Measurements from ENCODE around the gene HBP1.

Gene HBP1

DNA sequence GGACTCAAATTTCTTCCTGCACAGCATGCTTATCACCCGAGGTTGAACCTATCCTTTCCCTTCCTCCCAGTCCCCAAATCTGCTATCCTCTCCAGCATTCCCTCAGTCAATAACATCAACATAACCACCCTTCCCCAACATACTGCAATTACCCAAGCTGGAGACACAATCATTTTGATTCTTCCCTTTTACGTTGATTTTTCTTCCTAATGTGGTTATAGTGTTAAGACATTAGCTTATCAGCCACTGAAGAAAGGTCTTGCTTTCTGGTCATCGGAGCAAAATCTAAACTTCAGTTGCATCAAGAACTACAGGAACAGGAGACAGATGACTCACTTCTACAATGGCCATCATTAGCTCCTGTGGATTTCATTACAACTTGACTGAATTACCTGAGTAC lies 3.5 kb upstream of the HBP1 start (continued):
- no peak for TF ChIP-seq CREB5 (CRISPR knock-in tag; IDR thresholded peaks at IDR 0.05; ENCODE audit: low read depth)

- no peak for ATAC-seq
- TF ChIP-seq ZNF8 (CRISPR knock-in tag; IDR thresholded peaks at IDR 0.05) (no peak), BACH2 (CRISPR knock-in tag; IDR thresholded peaks at IDR 0.05; ENCODE audit: borderline replicate concordance) (no peak), TCF4 (CRISPR knock-in tag; IDR thresholded peaks at IDR 0.05; ENCODE audit: borderline replicate concordance) (no peak), ARNTL (CRISPR knock-in tag; IDR thresholded peaks at IDR 0.05; ENCODE audit: borderline replicate concordance, low read depth) (no peak), ESRRG (CRISPR knock-in tag; IDR thresholded peaks at IDR 0.05) (no peak), ISL1 (CRISPR knock-in tag; IDR thresholded peaks at IDR 0.05) (no peak), PPARA (CRISPR knock-in tag; IDR thresholded peaks at IDR 0.05; ENCODE audit: borderline replicate concordance) (no peak)
- TF ChIP-seq, protein P1, sequence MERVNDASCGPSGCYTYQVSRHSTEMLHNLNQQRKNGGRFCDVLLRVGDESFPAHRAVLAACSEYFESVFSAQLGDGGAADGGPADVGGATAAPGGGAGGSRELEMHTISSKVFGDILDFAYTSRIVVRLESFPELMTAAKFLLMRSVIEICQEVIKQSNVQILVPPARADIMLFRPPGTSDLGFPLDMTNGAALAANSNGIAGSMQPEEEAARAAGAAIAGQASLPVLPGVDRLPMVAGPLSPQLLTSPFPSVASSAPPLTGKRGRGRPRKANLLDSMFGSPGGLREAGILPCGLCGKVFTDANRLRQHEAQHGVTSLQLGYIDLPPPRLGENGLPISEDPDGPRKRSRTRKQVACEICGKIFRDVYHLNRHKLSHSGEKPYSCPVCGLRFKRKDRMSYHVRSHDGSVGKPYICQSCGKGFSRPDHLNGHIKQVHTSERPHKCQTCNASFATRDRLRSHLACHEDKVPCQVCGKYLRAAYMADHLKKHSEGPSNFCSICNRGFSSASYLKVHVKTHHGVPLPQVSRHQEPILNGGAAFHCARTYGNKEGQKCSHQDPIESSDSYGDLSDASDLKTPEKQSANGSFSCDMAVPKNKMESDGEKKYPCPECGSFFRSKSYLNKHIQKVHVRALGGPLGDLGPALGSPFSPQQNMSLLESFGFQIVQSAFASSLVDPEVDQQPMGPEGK (CRISPR knock-in tag; IDR thresholded peaks at IDR 0.05; ENCODE audit: borderline replicate concordance) = no peak
- TF ChIP-seq, protein P2, sequence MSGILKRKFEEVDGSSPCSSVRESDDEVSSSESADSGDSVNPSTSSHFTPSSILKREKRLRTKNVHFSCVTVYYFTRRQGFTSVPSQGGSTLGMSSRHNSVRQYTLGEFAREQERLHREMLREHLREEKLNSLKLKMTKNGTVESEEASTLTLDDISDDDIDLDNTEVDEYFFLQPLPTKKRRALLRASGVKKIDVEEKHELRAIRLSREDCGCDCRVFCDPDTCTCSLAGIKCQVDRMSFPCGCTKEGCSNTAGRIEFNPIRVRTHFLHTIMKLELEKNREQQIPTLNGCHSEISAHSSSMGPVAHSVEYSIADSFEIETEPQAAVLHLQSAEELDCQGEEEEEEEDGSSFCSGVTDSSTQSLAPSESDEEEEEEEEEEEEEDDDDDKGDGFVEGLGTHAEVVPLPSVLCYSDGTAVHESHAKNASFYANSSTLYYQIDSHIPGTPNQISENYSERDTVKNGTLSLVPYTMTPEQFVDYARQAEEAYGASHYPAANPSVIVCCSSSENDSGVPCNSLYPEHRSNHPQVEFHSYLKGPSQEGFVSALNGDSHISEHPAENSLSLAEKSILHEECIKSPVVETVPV (CRISPR knock-in tag; IDR thresholded peaks at IDR 0.05) = no peak
- TF ChIP-seq, protein P3, sequence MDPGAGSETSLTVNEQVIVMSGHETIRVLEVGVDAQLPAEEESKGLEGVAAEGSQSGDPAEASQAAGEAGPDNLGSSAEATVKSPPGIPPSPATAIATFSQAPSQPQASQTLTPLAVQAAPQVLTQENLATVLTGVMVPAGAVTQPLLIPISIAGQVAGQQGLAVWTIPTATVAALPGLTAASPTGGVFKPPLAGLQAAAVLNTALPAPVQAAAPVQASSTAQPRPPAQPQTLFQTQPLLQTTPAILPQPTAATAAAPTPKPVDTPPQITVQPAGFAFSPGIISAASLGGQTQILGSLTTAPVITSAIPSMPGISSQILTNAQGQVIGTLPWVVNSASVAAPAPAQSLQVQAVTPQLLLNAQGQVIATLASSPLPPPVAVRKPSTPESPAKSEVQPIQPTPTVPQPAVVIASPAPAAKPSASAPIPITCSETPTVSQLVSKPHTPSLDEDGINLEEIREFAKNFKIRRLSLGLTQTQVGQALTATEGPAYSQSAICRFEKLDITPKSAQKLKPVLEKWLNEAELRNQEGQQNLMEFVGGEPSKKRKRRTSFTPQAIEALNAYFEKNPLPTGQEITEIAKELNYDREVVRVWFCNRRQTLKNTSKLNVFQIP (CRISPR knock-in tag; IDR thresholded peaks at IDR 0.05; ENCODE audit: borderline replicate concordance, low read depth) = no peak
Measured at GRCh38 chr7:107166736-107167426, 1.9 kb upstream of the HBP1 start.

DNA sequence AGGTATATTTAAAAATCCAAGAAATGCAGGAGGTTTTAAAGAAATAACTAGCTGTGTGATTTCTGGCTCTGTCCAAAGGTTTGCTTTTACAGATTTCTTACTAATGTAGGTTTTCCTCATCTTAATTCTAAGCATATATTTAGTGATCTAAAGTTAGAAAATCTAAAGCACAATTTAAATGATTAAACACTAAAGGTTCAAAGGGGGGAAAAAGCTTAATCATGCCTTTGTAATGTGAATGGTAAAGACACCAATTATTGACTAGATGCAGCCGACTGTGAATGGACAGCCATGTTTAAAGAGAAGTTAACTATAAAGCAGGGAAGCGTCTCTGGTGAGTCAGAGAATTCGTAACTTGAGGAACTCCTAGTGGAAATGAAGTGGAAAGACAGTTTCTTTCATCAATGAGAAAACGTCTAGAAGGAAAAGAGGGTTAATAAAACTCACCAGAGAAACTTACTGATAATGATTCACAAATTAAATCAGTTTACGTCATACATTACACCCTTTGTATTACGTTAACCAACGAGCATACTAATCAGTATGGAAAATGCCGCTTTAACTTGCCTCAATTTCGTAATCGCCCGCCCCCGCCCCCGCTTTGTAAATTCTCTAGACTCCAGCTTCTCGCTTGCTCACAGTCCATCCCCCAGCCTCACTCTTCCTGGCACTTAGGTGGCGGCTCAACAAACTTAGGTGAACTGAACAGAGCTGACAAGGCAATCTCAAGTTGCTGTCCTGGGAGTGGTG lies 1.1 kb upstream of the HBP1 start:
- peak; percentile 54 for ATAC-seq
- no peak for TF ChIP-seq ZNF70 (CRISPR knock-in tag; IDR thresholded peaks at IDR 0.05)
- 0 out of 2 replicates have a peak, but pooled peaks have one; percentile 4 for TF ChIP-seq ZNF565 (CRISPR knock-in tag; conservative IDR thresholded peaks at IDR 0.05; ENCODE audit: low read depth)
- TF ChIP-seq ZFP30 (CRISPR knock-in tag; IDR thresholded peaks at IDR 0.05) = no peak
- TF ChIP-seq ZC3H10 (CRISPR knock-in tag; IDR thresholded peaks at IDR 0.05) = peak; percentile 66
- peak; percentile 7; the same call in 1 of the 2 replicates for TF ChIP-seq RARB (CRISPR knock-in tag; IDR thresholded peaks at IDR 0.05)
- TF ChIP-seq ZNF8 (CRISPR knock-in tag; IDR thresholded peaks at IDR 0.05) = no peak
- TF ChIP-seq CSDC2 (CRISPR knock-in tag; IDR thresholded peaks at IDR 0.05) = no peak
- TF ChIP-seq BACH2 (CRISPR knock-in tag; IDR thresholded peaks at IDR 0.05; ENCODE audit: borderline replicate concordance) = 0 out of 2 replicates have a peak, but pooled peaks have one; percentile 38
- peak; percentile 9; the same call in 1 of the 2 replicates for TF ChIP-seq PPARA (CRISPR knock-in tag; IDR thresholded peaks at IDR 0.05; ENCODE audit: borderline replicate concordance)
- no peak for TF ChIP-seq TOX (CRISPR knock-in tag; IDR thresholded peaks at IDR 0.05; ENCODE audit: borderline replicate concordance)
- no peak for TF ChIP-seq GLIS3 (CRISPR knock-in tag; IDR thresholded peaks at IDR 0.05)
- TF ChIP-seq SNAI2 (CRISPR knock-in tag; IDR thresholded peaks at IDR 0.05) = 0 out of 2 replicates have a peak, but pooled peaks have one; percentile 14
- peak; percentile 48; the same call in 1 of the 2 replicates for TF ChIP-seq CREB5 (CRISPR knock-in tag; IDR thresholded peaks at IDR 0.05; ENCODE audit: low read depth)
- no peak for TF ChIP-seq ISL1 (CRISPR knock-in tag; IDR thresholded peaks at IDR 0.05)
- TF ChIP-seq, protein P1 (CRISPR knock-in tag; IDR thresholded peaks at IDR 0.05; ENCODE audit: borderline replicate concordance) = peak; percentile 88; the same call in 1 of the 2 replicates
- TF ChIP-seq, protein P3 (CRISPR knock-in tag; IDR thresholded peaks at IDR 0.05; ENCODE audit: borderline replicate concordance, low read depth) = no peak
